PFSK-1 (cell line): ENCODE measurements around the gene DNM1.

Source experiments
- FOXP2 ChIP-seq: optimal IDR thresholded peaks from 2 replicates; pipeline ENCODE3; 2011; ENCODE audit warnings: borderline replicate concordance, control low read depth, inconsistent platforms; ENCODE audit not compliant: insufficient read depth; ENCODE audit errors: extremely low read length, extremely low read depth
- POLR2AphosphoS5 ChIP-seq: IDR thresholded peaks from 2 replicates; pipeline ENCODE4 v1.6.1; 2012; ENCODE audit warnings: low read depth, mild to moderate bottlenecking, control low read depth, low read length, moderate library complexity
- REST ChIP-seq, 2 experiments: IDR thresholded peaks; 2 replicates each; pipeline versions ENCODE4 v1.6.1 to v1.8.0; 2011 to 2012; ENCODE audit warnings: low read depth in 2 of 2, low read length in 2 of 2, control low read depth in 1 of 2, inconsistent platforms in 1 of 2, mild to moderate bottlenecking in 1 of 2, moderate library complexity in 1 of 2; ENCODE audit not compliant: insufficient read depth in 1 of 2
- SIN3A ChIP-seq: IDR thresholded peaks from 2 replicates; pipeline ENCODE4 v1.6.1; 2012; ENCODE audit warnings: mild to moderate bottlenecking, low read length, moderate library complexity, borderline replicate concordance; ENCODE audit not compliant: insufficient read depth
- TAF1 ChIP-seq: IDR thresholded peaks from 2 replicates; pipeline ENCODE4 v1.6.1; 2012; ENCODE audit warnings: low read length, control low read depth, borderline replicate concordance; ENCODE audit not compliant: insufficient read depth

DNM1 gene

GRCh38 chr9:128185979-128186965, 16.9 kb upstream of the DNM1 start:
- TF ChIP-seq REST (IDR thresholded peaks at IDR 0.05; ENCODE audit: insufficient read depth in 1 of 2, low read depth in 2 of 2, low read length in 2 of 2) = no peak
- no peak for TF ChIP-seq POLR2AphosphoS5
- no peak for TF ChIP-seq SIN3A
- TF ChIP-seq FOXP2 = no peak
- no peak for TF ChIP-seq TAF1

- no peak for TF ChIP-seq REST (IDR thresholded peaks at IDR 0.05; ENCODE audit: insufficient read depth in 1 of 2, low read depth in 2 of 2, low read length in 2 of 2)
- no peak for TF ChIP-seq TAF1
- TF ChIP-seq POLR2AphosphoS5 = no peak
- no peak for TF ChIP-seq FOXP2
- TF ChIP-seq SIN3A = no peak
Measured at GRCh38 chr9:128187361-128187760, 15.8 kb upstream of the DNM1 start.

- TF ChIP-seq POLR2AphosphoS5 (no peak), REST (IDR thresholded peaks at IDR 0.05; ENCODE audit: insufficient read depth in 1 of 2, low read depth in 2 of 2, low read length in 2 of 2) (no peak), SIN3A (no peak), TAF1 (no peak), FOXP2 (no peak)
Measured at GRCh38 chr9:128188209-128188608, 15.0 kb upstream of the DNM1 start.

GRCh38 chr9:128190013-128190412, 13.2 kb upstream of the DNM1 start:
- TF ChIP-seq SIN3A (no peak), FOXP2 (no peak), POLR2AphosphoS5 (no peak), TAF1 (no peak), REST (IDR thresholded peaks at IDR 0.05; ENCODE audit: insufficient read depth in 1 of 2, low read depth in 2 of 2, low read length in 2 of 2) (no peak)
